Prostate gland (tissue), 2 donors: Measurements from ENCODE around the gene PPM1L. TPM values are rescaled to one million over a fixed set of nuclear protein-coding genes. Genes with fewer than 3 reads are reported as not detected.

ENCODE experiments used
- DNase-seq: peaks from one replicate; pipeline ENCODE4 v3.0.0-alpha.2; 2019; ENCODE audit warnings: low spot score
- H3K27ac ChIP-seq, 2 donors: fragments of 200-600 bp; sonication (generic); 2 replicates each; pipeline ENCODE4 v1.5.1; 2017 to 2019
- H3K27me3 ChIP-seq: fragments of 200-600 bp; sonication (generic); replicated peaks from 2 replicates; pipeline ENCODE4 v1.5.1; 2019; ENCODE audit not compliant: insufficient read depth
- H3K36me3 ChIP-seq, 2 donors: fragments of 200-600 bp; sonication (generic); 1 replicate in 1 of 2; 2 replicates in 1 of 2; pipeline versions ENCODE4 v1.5.1 to v1.8.1; 2017 to 2019
- H3K4me1 ChIP-seq: fragments of 200-600 bp; sonication (generic); replicated peaks from 2 replicates; pipeline ENCODE4 v1.5.1; 2019
- H3K4me3 ChIP-seq, 2 donors: fragments of 200-600 bp; sonication (generic); 2 replicates each; pipeline ENCODE4 v1.5.1; 2017 to 2019
- H3K9me3 ChIP-seq: fragments of 200-600 bp; sonication (generic); 2 replicates; pipeline ENCODE4 v1.5.1; 2017
- POLR2A ChIP-seq: fragments of 450-650 bp; IDR thresholded peaks from one replicate; pipeline ENCODE4 v1.6.1; 2016; ENCODE audit warnings: antibody characterized with exemption, mild to moderate bottlenecking
- POLR2AphosphoS5 ChIP-seq: sonication (generic); formaldehyde crosslinking; IDR thresholded peaks from one replicate; pipeline ENCODE4 v1.6.1; 2017; ENCODE audit warnings: antibody characterized with exemption
- WGBS: methylation state at CpG from one replicate; pipeline ENCODE4 v1.1.5; 2018; 5-methylcytosine and 5-hydroxymethylcytosine counted together
- intact Hi-C: fragments of 100-400 bp; cut with DNase I; formaldehyde crosslinking; loops from one replicate; pipeline ENCODE4 v1.14.2; 2022
- total RNA-seq, 2 donors: library from RNA; depleted of rRNA; stranded (reverse); fragments of >200 nt; gene quantifications; one replicate each; pipeline ENCODE4 v1.1.0, GENCODE V29; 2016
- TF ChIP-seq, protein P1 (sequence below), 4 experiments: fragments of 200-600 bp in 2 of 4; fragments of 450-650 bp in 2 of 4; sonication (generic) in 2 of 4; IDR thresholded peaks; 1 replicate in 3 of 4; 2 replicates in 1 of 4; pipeline ENCODE4 v1.5.1; 2016 to 2019; ENCODE audit warnings: antibody characterized with exemption in 4 of 4, mild to moderate bottlenecking in 2 of 4, moderate library complexity in 2 of 4

The PPM1L gene
- total RNA-seq, 2 donors from 2014 or later, result 23.6 to 27.0 TPM

DNA sequence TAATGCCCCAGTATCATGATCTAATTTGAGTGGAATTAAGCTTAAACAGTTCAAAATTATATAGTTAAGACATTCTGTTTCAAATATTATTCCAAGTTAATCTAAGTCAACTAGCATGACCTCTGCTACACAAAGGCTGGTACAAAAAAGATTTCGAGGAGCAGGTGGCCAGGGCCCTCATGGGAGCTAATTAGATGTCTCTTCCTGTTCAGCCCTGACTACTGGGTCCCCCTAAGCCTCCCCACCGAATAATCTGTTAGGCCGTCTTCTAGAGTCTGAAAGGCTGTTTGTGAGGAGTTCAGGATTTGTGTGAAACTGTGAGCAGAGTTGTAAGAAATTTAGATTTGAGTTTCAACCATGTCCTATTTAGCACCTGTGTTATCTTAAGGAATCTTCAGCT, 75.4 kb downstream of the PPM1L start:
- Histone ChIP-seq H3K27ac (no peak overlapping the region), H3K27me3 (no peaks in the 10 kb centered on the region), H3K4me1 (no peaks in the 10 kb centered on the region), H3K9me3 (no peaks in the 10 kb centered on the region), H3K36me3 (no peaks in the 10 kb centered on the region), H3K4me3 (no peak overlapping the region)
- DNase-seq, result no peak
- 94% methylated on average over 3 of the region's 3 CpGs for WGBS
- TF ChIP-seq, protein P1, sequence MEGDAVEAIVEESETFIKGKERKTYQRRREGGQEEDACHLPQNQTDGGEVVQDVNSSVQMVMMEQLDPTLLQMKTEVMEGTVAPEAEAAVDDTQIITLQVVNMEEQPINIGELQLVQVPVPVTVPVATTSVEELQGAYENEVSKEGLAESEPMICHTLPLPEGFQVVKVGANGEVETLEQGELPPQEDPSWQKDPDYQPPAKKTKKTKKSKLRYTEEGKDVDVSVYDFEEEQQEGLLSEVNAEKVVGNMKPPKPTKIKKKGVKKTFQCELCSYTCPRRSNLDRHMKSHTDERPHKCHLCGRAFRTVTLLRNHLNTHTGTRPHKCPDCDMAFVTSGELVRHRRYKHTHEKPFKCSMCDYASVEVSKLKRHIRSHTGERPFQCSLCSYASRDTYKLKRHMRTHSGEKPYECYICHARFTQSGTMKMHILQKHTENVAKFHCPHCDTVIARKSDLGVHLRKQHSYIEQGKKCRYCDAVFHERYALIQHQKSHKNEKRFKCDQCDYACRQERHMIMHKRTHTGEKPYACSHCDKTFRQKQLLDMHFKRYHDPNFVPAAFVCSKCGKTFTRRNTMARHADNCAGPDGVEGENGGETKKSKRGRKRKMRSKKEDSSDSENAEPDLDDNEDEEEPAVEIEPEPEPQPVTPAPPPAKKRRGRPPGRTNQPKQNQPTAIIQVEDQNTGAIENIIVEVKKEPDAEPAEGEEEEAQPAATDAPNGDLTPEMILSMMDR (IDR thresholded peaks at IDR 0.05), result no peak
- TF ChIP-seq POLR2A (no peak), POLR2AphosphoS5 (no peak)
- intact Hi-C loops, result no loop called here

DNA sequence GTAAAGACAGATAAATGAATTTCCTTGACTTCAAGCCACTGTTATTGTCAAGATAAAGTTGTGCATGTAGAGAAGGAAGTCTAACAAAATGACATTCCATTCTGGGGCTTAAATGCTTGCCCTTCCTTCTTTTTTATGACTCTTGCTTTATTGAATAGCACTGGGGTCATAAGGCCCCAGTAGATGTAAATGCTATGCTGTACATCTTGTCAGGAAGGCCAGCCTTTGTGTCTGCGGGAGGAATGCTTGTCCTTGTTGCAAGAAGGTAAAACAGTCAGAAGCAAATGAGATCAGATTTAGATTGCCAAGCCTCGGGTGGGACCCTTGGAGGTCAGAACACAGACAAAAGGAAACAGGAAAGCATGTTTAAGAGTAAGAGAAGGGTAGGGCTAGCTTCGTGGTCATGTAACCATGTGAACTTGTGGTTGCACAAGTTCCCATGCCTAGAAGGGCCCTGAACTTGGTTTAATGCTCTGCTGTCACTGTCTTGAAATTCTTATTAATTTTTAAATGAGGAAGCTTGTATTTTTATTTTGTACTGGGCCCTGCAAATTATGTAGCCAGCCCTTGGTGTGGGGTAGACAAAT, 81.5 kb downstream of the PPM1L start:
- intact Hi-C loops, result no loop called here
- no peaks in the 10 kb centered on the region for H3K36me3 ChIP-seq
- no peaks in the 10 kb centered on the region for H3K27me3 ChIP-seq
- DNase-seq, result no peak
- H3K4me3 ChIP-seq, result no peak overlapping the region
- no peaks in the 10 kb centered on the region for H3K9me3 ChIP-seq
- no peaks in the 10 kb centered on the region for H3K4me1 ChIP-seq
- 35% methylated on average over 3 of the region's 3 CpGs for WGBS
- no peak for TF ChIP-seq POLR2A
- no peak for TF ChIP-seq POLR2AphosphoS5
- TF ChIP-seq, protein P1 (IDR thresholded peaks at IDR 0.05), result no peak
- H3K27ac ChIP-seq, result no peak overlapping the region

DNA sequence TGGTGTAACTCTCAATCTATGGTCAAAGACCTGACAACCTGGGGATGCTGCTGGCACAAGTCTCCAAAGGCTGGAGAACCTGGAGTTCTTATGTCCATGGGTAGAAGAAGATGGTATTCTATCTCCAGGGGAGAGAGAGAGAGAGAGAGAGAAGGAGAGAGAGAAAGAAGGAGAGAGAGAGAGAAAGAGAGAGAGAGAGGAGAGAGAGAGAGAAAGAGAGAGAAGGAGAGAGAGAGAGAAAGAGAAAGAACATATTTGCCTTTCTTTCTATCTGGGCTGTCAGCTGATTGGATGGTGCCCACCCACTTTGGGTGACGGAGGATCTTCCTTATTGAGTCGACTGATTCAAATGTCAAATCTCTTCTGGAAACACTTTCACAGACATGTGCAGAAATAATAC, 84.6 kb downstream of the PPM1L start:
- no peak for DNase-seq
- no peaks in the 10 kb centered on the region for H3K4me1 ChIP-seq
- H3K36me3 ChIP-seq, result no peaks in the 10 kb centered on the region
- no peaks in the 10 kb centered on the region for H3K27me3 ChIP-seq
- H3K27ac ChIP-seq, result no peak overlapping the region
- no peaks in the 10 kb centered on the region for H3K9me3 ChIP-seq
- TF ChIP-seq POLR2A (no peak), POLR2AphosphoS5 (no peak)
- TF ChIP-seq, protein P1 (IDR thresholded peaks at IDR 0.05), result no peak
- WGBS, result 90% methylated on average over 2 of the region's 2 CpGs
- H3K4me3 ChIP-seq, result no peak overlapping the region
- intact Hi-C loops, result no loop called here

DNA sequence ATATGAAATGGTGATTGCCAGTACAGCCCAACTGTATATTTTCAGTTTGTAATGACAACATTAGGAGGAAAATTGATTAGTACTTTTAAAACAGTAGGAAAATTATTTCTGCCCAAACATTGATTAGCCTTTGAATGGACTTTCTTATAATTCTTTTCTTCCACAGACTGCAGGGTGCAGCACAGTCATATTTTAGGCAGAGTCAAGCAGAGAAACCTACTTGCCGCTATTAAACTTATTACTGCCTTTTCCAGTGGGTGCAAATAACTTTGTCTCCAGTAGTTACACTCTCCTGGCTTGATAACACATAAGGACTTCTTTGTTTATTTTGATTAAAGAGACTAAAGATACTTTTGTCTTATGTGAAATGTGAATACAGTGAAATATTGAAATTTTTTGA, 85.4 kb downstream of the PPM1L start:
- TF ChIP-seq, protein P1 (IDR thresholded peaks at IDR 0.05), result no peak
- no peak for TF ChIP-seq POLR2A
- TF ChIP-seq POLR2AphosphoS5, result no peak
- Histone ChIP-seq H3K27me3 (no peaks in the 10 kb centered on the region), H3K27ac (no peak overlapping the region), H3K4me3 (no peak overlapping the region), H3K36me3 (no peaks in the 10 kb centered on the region), H3K4me1 (no peaks in the 10 kb centered on the region), H3K9me3 (no peaks in the 10 kb centered on the region)
- 84% methylated on average over 1 of the region's 1 CpG for WGBS
- DNase-seq, result no peak
- intact Hi-C loops, result no loop called here
